HepG2 (cell line): ENCODE data around the gene KLHL35. TPM values are rescaled to one million over a fixed set of nuclear protein-coding genes. Genes with fewer than 3 reads are reported as not detected.
A peak's percentile ranks its signal among the peaks of the same experiment; 100 is the strongest.

Source experiments
- ARNT2 ChIP-seq: sonication (generic); formaldehyde crosslinking; IDR thresholded peaks from 2 replicates; pipeline ENCODE4 v1.8.0; 2022; ENCODE audit warnings: mild to moderate bottlenecking, low read depth, missing genetic modification reagents, moderate library complexity
- ARNTL ChIP-seq: sonication (generic); formaldehyde crosslinking; IDR thresholded peaks from 2 replicates; pipeline ENCODE4 v1.4.0; 2020; ENCODE audit warnings: mild to moderate bottlenecking, missing genetic modification reagents
- HNF1B ChIP-seq: sonication (generic); formaldehyde crosslinking; IDR thresholded peaks from 2 replicates; pipeline ENCODE4 v1.5.1; 2020; ENCODE audit warnings: mild to moderate bottlenecking, moderate library complexity, missing genetic modification reagents
- KDM2A ChIP-seq: sonication (generic); formaldehyde crosslinking; IDR thresholded peaks from 2 replicates; pipeline ENCODE4 v1.4.0; 2020; ENCODE audit warnings: low read depth, missing genetic modification reagents, borderline replicate concordance
- NFATC3 ChIP-seq: sonication (generic); formaldehyde crosslinking; IDR thresholded peaks from 2 replicates; pipeline ENCODE4 v1.5.1; 2020; ENCODE audit warnings: mild to moderate bottlenecking, missing genetic modification reagents
- RERE ChIP-seq: IDR thresholded peaks from 2 replicates; pipeline ENCODE4 v1.6.1; 2016; ENCODE audit warnings: low read depth, missing genetic modification reagents, missing compliant biosample characterization
- ZNF20 ChIP-seq: sonication (generic); formaldehyde crosslinking; IDR thresholded peaks from 2 replicates; pipeline ENCODE4 v1.4.0; 2020; ENCODE audit warnings: mild to moderate bottlenecking, moderate library complexity, missing genetic modification reagents
- ZNF318 ChIP-seq: sonication (generic); formaldehyde crosslinking; IDR thresholded peaks from 2 replicates; pipeline ENCODE4 v1.4.0; 2020; ENCODE audit warnings: mild to moderate bottlenecking, missing genetic modification reagents
- ZNF331 ChIP-seq: sonication (generic); formaldehyde crosslinking; IDR thresholded peaks from 2 replicates; pipeline ENCODE4 v1.4.0; 2020; ENCODE audit warnings: missing genetic modification reagents
- ZNF572 ChIP-seq: sonication (generic); formaldehyde crosslinking; IDR thresholded peaks from 2 replicates; pipeline ENCODE4 v1.5.1; 2020; ENCODE audit warnings: mild to moderate bottlenecking, missing genetic modification reagents
- ZNF841 ChIP-seq: sonication (generic); formaldehyde crosslinking; IDR thresholded peaks from 2 replicates; pipeline ENCODE4 v1.8.1; 2023; ENCODE audit warnings: missing genetic modification reagents, borderline replicate concordance
- polyA plus RNA-seq, 8 experiments: library from polyadenylated mRNA; depleted of rRNA in 3 of 8; stranded (reverse) in 7 of 8; unstranded in 1 of 8; fragments of >200 nt; fragmentation: Illumina TruSeq in 4 of 8; extraction: Trizol in 4 of 8; gene quantifications; 2 replicates each; pipeline versions ENCODE4 v1.2.1 to v1.2.3, GENCODE V29; 2011 to 2016; ENCODE audit warnings: low read depth in 4 of 8, missing spikeins in 1 of 8, mixed read lengths in 1 of 8; ENCODE audit not compliant: insufficient read depth in 1 of 8
- total RNA-seq, 5 experiments: library from RNA; depleted of rRNA; stranded (reverse); fragments of >200 nt; fragmentation: Illumina TruSeq; extraction: Trizol; gene quantifications; 2 replicates each; pipeline ENCODE4 v1.2.3, GENCODE V29; 2016; ENCODE audit warnings: low read depth in 1 of 5

KLHL35 gene
- total and polyA plus RNA-seq, 2 of the 13 experiments (the other 11 are each of a cell fraction or from before 2014, with no cell fraction given): not detected

GRCh38 chr11:75422248-75423231 lies 10.5 kb downstream of the KLHL35 start (continued):
- peak; percentile 48; the same call in 1 of the 2 replicates for TF ChIP-seq RERE (CRISPR knock-in tag)
- no peak for TF ChIP-seq NFATC3
- no peak for TF ChIP-seq ZNF318
- TF ChIP-seq HNF1B (CRISPR knock-in tag): peak; percentile 45; the same call in 1 of the 2 replicates
- TF ChIP-seq ARNT2: no peak
- no peak for TF ChIP-seq ZNF331
- TF ChIP-seq ARNTL: peak; percentile 27; the same call in 1 of the 2 replicates
- TF ChIP-seq ZNF20 (CRISPR knock-in tag): no peak
- TF ChIP-seq KDM2A (CRISPR knock-in tag): peak; percentile 53; the same call in 1 of the 2 replicates
- TF ChIP-seq ZNF572 (CRISPR knock-in tag): no peak
- no peak for TF ChIP-seq ZNF841 (CRISPR knock-in tag)
